ENCODE data around the gene NXF2.
"Not testable (repeated sequence)": the region's sequence is repeated elsewhere in the genome, so short reads cannot be mapped to it uniquely, and the experiment has no call there.

- not testable (repeated sequence) for TF ChIP-seq CTCF (IDR thresholded peaks at IDR 0.05); EP300 (IDR thresholded peaks at IDR 0.05; ENCODE audit: borderline replicate concordance in 1 of 2, low read depth in 1 of 2, low read length in 1 of 2); GABPA (IDR thresholded peaks at IDR 0.05; ENCODE audit: low read depth); RFX5 (IDR thresholded peaks at IDR 0.05; ENCODE audit: low read length); MXI1 (IDR thresholded peaks at IDR 0.05; ENCODE audit: low read depth, low read length); YY1 (IDR thresholded peaks at IDR 0.05; ENCODE audit: low read depth); JUND (IDR thresholded peaks at IDR 0.05); POLR2AphosphoS5 (IDR thresholded peaks at IDR 0.05; ENCODE audit: low read depth, low read length)
Measured at GRCh38 chrX:102246893-102247292, at the start of gene NXF2.

All from SK-N-SH (cell line).